ENCODE measurements around the gene TEX264. TPM values are rescaled to one million over a fixed set of nuclear protein-coding genes. Genes with fewer than 3 reads are reported as not detected.

TEX264 gene
- total RNA-seq, 1 experiment from 2014 or later = 44.3 TPM

DNA sequence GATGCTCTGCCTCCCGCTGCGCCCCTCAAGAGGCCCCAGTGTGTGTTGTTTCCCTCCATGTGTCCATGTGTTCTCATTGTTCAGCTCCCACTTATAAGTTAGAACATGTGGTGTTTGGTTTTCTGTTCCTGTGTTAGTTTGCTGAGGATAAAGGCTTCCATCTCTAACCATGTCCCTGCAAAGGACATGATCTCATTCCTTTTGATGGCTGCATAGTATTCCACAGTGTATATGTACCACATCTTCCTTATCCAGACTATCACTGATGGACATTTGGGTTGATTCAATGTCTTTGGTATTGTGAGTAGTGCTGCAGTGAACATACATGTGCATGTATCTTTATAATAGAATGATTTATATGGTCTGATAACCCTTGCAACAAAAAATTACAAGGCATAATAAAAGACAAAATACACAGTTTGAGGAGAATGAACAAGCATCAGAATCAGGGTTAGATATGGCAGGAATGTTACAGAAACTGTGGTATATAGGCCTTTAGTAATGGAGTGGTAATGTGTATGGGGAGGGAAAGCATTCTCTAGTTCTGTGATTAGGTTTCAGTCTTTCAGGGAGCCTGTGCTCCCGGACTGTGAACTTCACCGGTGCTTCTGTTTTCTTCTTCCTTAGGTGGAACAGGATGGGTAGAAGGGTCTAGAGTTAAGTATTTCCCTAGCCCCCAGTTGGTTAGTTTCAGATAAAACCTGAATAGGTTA lies 63.0 kb downstream of the TEX264 start:
- intact Hi-C loops (cut with micrococcal nuclease; ENCODE audit: unreplicated experiment) = no loop called here

GRCh38 chr3:51734572-51734907 lies 63.5 kb downstream of the TEX264 start:
- intact Hi-C loops (cut with micrococcal nuclease; ENCODE audit: unreplicated experiment) = no loop called here
- H3K36me3 ChIP-seq (ENCODE audit: low read depth) = no peaks in the 10 kb centered on the region
- no peak overlapping the region for H3K4me2 ChIP-seq
- peaks cover 22% of the 10 kb centered on the region for H3K27me3 ChIP-seq (ENCODE audit: insufficient read depth, low read depth)
- no peaks in the 10 kb centered on the region for H3K9me2 ChIP-seq (ENCODE audit: insufficient read depth)
- ChIA-PET POLR2A (ENCODE audit: unreplicated experiment) (no interaction called here), CTCF (no interaction called here)
- DNase-seq = no peak
- no peak overlapping the region for H2AFZ ChIP-seq
- H4K20me1 ChIP-seq (ENCODE audit: insufficient read depth) = no peaks in the 10 kb centered on the region
- no peaks in the 10 kb centered on the region for H3K4me1 ChIP-seq (replicated peaks; ENCODE audit: insufficient read depth)
- no peak for TF ChIP-seq EZH2 (IDR thresholded peaks at IDR 0.05; ENCODE audit: low read depth)
- TF ChIP-seq, protein P1, sequence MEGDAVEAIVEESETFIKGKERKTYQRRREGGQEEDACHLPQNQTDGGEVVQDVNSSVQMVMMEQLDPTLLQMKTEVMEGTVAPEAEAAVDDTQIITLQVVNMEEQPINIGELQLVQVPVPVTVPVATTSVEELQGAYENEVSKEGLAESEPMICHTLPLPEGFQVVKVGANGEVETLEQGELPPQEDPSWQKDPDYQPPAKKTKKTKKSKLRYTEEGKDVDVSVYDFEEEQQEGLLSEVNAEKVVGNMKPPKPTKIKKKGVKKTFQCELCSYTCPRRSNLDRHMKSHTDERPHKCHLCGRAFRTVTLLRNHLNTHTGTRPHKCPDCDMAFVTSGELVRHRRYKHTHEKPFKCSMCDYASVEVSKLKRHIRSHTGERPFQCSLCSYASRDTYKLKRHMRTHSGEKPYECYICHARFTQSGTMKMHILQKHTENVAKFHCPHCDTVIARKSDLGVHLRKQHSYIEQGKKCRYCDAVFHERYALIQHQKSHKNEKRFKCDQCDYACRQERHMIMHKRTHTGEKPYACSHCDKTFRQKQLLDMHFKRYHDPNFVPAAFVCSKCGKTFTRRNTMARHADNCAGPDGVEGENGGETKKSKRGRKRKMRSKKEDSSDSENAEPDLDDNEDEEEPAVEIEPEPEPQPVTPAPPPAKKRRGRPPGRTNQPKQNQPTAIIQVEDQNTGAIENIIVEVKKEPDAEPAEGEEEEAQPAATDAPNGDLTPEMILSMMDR (conservative IDR thresholded peaks at IDR 0.05) = no peak
- H3K79me2 ChIP-seq (ENCODE audit: low read depth) = no peaks in the 10 kb centered on the region
- no peak overlapping the region for H3K27ac ChIP-seq
- H3F3A ChIP-seq (ENCODE audit: insufficient read depth, low read depth) = no peaks in the 10 kb centered on the region
- BruUV-seq (replicated peaks) = no TSS peak
- no peak overlapping the region for H3K4me3 ChIP-seq
- no peaks in the 10 kb centered on the region for H3K9me3 ChIP-seq (ENCODE audit: insufficient read depth, low read depth)

More for the DNA sequence above, 63.0 kb downstream of the TEX264 start:
- DNase-seq = no peak
- Histone ChIP-seq H3K4me3 (no peak overlapping the region), H3K36me3 (ENCODE audit: low read depth) (no peaks in the 10 kb centered on the region), H3K4me2 (no peak overlapping the region), H3F3A (ENCODE audit: insufficient read depth, low read depth) (no peaks in the 10 kb centered on the region), H3K27me3 (ENCODE audit: insufficient read depth, low read depth) (peaks cover 17% of the 10 kb centered on the region), H3K27ac (no peak overlapping the region), H3K9me3 (ENCODE audit: insufficient read depth, low read depth) (no peaks in the 10 kb centered on the region), H3K79me2 (ENCODE audit: low read depth) (no peaks in the 10 kb centered on the region), H4K20me1 (ENCODE audit: insufficient read depth) (no peaks in the 10 kb centered on the region), H3K9me2 (ENCODE audit: insufficient read depth) (no peaks in the 10 kb centered on the region), H2AFZ (no peak overlapping the region), H3K4me1 (replicated peaks; ENCODE audit: insufficient read depth) (no peaks in the 10 kb centered on the region)
- ChIA-PET POLR2A (ENCODE audit: unreplicated experiment) (no interaction called here), CTCF (no interaction called here)
- TF ChIP-seq, protein P1 (conservative IDR thresholded peaks at IDR 0.05) = no peak
- no peak for TF ChIP-seq EZH2 (IDR thresholded peaks at IDR 0.05; ENCODE audit: low read depth)
- BruUV-seq (replicated peaks) = no TSS peak

- Histone ChIP-seq H3K9me2 (ENCODE audit: insufficient read depth) (no peaks in the 10 kb centered on the region), H4K20me1 (ENCODE audit: insufficient read depth) (no peaks in the 10 kb centered on the region), H3K4me1 (replicated peaks; ENCODE audit: insufficient read depth) (no peaks in the 10 kb centered on the region), H3K4me2 (no peak overlapping the region), H3K79me2 (ENCODE audit: low read depth) (no peaks in the 10 kb centered on the region), H2AFZ (no peak overlapping the region), H3K9me3 (ENCODE audit: insufficient read depth, low read depth) (no peaks in the 10 kb centered on the region), H3K4me3 (no peak overlapping the region), H3K36me3 (ENCODE audit: low read depth) (no peaks in the 10 kb centered on the region), H3K27me3 (ENCODE audit: insufficient read depth, low read depth) (peaks cover 27% of the 10 kb centered on the region), H3F3A (ENCODE audit: insufficient read depth, low read depth) (no peaks in the 10 kb centered on the region), H3K27ac (no peak overlapping the region)
- ChIA-PET CTCF (no interaction called here), POLR2A (ENCODE audit: unreplicated experiment) (no interaction called here)
- BruUV-seq (replicated peaks) = no TSS peak
- no peak for TF ChIP-seq EZH2 (IDR thresholded peaks at IDR 0.05; ENCODE audit: low read depth)
- TF ChIP-seq, protein P1 (conservative IDR thresholded peaks at IDR 0.05) = no peak
- intact Hi-C loops (cut with micrococcal nuclease; ENCODE audit: unreplicated experiment) = no loop called here
- no peak for DNase-seq
These were observed 64.0 kb downstream of the TEX264 start for GRCh38 chr3:51735039-51735438.

All from PC-9 (cell line).